ENCODE measurements around the gene MYO5B.

DNA sequence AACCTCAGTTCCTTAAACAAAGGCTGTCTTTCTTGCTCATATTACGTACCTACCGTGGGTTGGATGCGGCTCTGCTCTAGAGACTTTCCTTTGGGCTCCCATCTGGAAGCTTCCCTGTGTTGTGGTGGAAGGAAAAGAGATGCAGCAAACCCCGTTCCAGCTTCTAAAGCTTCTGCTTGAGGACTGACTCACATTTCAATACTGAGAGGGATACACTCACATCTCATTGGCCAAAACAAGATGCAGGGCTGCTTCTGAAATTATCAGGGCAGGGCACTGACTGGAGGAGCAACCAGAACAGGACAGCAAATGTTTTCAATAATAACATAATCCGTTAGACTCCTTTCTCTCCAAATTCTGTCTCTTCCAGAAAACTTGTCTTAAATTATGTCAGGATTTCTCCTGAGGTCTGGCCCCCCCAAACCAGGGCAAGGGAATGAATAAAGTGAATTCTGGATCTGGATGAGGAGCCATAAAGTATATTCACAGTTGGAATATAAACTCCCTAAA lies 4.5 kb upstream of the MYO5B start:
- TF ChIP-seq, protein P1, sequence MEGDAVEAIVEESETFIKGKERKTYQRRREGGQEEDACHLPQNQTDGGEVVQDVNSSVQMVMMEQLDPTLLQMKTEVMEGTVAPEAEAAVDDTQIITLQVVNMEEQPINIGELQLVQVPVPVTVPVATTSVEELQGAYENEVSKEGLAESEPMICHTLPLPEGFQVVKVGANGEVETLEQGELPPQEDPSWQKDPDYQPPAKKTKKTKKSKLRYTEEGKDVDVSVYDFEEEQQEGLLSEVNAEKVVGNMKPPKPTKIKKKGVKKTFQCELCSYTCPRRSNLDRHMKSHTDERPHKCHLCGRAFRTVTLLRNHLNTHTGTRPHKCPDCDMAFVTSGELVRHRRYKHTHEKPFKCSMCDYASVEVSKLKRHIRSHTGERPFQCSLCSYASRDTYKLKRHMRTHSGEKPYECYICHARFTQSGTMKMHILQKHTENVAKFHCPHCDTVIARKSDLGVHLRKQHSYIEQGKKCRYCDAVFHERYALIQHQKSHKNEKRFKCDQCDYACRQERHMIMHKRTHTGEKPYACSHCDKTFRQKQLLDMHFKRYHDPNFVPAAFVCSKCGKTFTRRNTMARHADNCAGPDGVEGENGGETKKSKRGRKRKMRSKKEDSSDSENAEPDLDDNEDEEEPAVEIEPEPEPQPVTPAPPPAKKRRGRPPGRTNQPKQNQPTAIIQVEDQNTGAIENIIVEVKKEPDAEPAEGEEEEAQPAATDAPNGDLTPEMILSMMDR (IDR thresholded peaks at IDR 0.05; ENCODE audit: low read depth, low read length) = no peak
- TF ChIP-seq POLR2A (IDR thresholded peaks at IDR 0.05; ENCODE audit: extremely low read depth, insufficient read length) (no peak), MYC (IDR thresholded peaks at IDR 0.05; ENCODE audit: low read depth, low read length) (no peak)
- TF ChIP-seq, protein P2, sequence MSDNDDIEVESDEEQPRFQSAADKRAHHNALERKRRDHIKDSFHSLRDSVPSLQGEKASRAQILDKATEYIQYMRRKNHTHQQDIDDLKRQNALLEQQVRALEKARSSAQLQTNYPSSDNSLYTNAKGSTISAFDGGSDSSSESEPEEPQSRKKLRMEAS (IDR thresholded peaks at IDR 0.05; ENCODE audit: low read depth, low read length) = no peak

Measured in NB4 (cell line).